Tibial artery (tissue), 4 donors: Measurements from ENCODE around the gene SRGN.
"Not testable (repeated sequence)": the region's sequence is repeated elsewhere in the genome, so short reads cannot be mapped to it uniquely, and the experiment has no call there.

Source experiments
- DNase-seq, 2 donors: peaks; one replicate each; pipeline ENCODE4 v3.0.0-alpha.2; 2019
- H3K27ac ChIP-seq, 2 donors: fragments of 200-600 bp; sonication (generic) in 1 of 2; 1 replicate in 1 of 2; 2 replicates in 1 of 2; pipeline ENCODE4 v1.5.1; 2018 to 2019; ENCODE audit warnings: mild to moderate bottlenecking in 1 of 2
- H3K27me3 ChIP-seq, 2 donors: fragments of 200-600 bp; sonication (generic) in 1 of 2; one replicate each; pipeline versions ENCODE4 v1.5.1 to v1.6.0; 2016 to 2019
- H3K36me3 ChIP-seq, 3 donors: fragments of 200-600 bp; sonication (generic) in 2 of 3; one replicate each; pipeline ENCODE4 v1.5.1; 2016 to 2019; ENCODE audit warnings: mild to moderate bottlenecking in 2 of 3
- H3K4me1 ChIP-seq, 4 donors: fragments of 200-600 bp; sonication (generic) in 2 of 4; 1 replicate in 3 of 4; 2 replicates in 1 of 4; pipeline ENCODE4 v1.5.1; 2016 to 2019
- H3K4me3 ChIP-seq, 2 donors: fragments of 200-600 bp; sonication (generic) in 1 of 2; 1 replicate in 1 of 2; 2 replicates in 1 of 2; pipeline ENCODE4 v1.5.1; 2018 to 2019; ENCODE audit warnings: mild to moderate bottlenecking in 2 of 2
- H3K9me3 ChIP-seq, 3 donors: fragments of 200-600 bp; sonication (generic) in 1 of 3; one replicate each; pipeline ENCODE4 v1.5.1; 2016 to 2019
- CTCF ChIP-seq, 2 experiments: fragments of 200-600 bp in 1 of 2; fragments of 450-650 bp in 1 of 2; IDR thresholded peaks; one replicate each; pipeline ENCODE4 v1.5.1; 2017 to 2019; ENCODE audit warnings: antibody characterized with exemption in 2 of 2, mild to moderate bottlenecking in 1 of 2, moderate library complexity in 1 of 2
- intact Hi-C: fragments of 100-400 bp; cut with DNase I; formaldehyde crosslinking; loops from one replicate; pipeline ENCODE4 v1.15.0; 2023; ENCODE audit warnings: low total_unique reads

The SRGN gene

GRCh38 chr10:69087590-69088470 lies at the start of gene SRGN:
Gene SRGN, plus strand, starts transcription at chr10:69088103. Its CDS starts 55 bp downstream, at chr10:69088158.
- Histone ChIP-seq H3K27me3 (no peaks in the 10 kb centered on the region), H3K4me1 (peaks cover 0 to 17% (median 0%) of the 10 kb centered on the region in 4 donors), H3K9me3 (no peaks in the 10 kb centered on the region), H3K27ac (peak within 1 kb of the TSS; percentile 41 to 62), H3K36me3 (no peaks in the 10 kb centered on the region), H3K4me3 (peak within 1 kb of the TSS; percentile 33 to 39)
- DNase-seq, result peak; percentile 84 to 87
- intact Hi-C loops, result no loop called here
- TF ChIP-seq CTCF (IDR thresholded peaks at IDR 0.05), result no peak

GRCh38 chr10:69040904-69041303 lies 47.0 kb upstream of the SRGN start:
- H3K4me3 ChIP-seq, intact Hi-C loops, H3K27ac ChIP-seq, DNase-seq, H3K27me3 ChIP-seq, H3K9me3 ChIP-seq, H3K36me3 ChIP-seq: not testable (repeated sequence)
- peaks cover 0 to 14% (median 0%) of the 10 kb centered on the region in 4 donors for H3K4me1 ChIP-seq

- Histone ChIP-seq H3K4me3 (no peak overlapping the region), H3K27ac (no peak overlapping the region), H3K36me3 (no peaks in the 10 kb centered on the region), H3K9me3 (no peaks in the 10 kb centered on the region), H3K4me1 (peaks cover 0 to 14% (median 0%) of the 10 kb centered on the region in 4 donors), H3K27me3 (no peaks in the 10 kb centered on the region)
- intact Hi-C loops, result no loop called here
- DNase-seq, result no peak
- TF ChIP-seq CTCF (IDR thresholded peaks at IDR 0.05), result no peak
Observed at GRCh38 chr10:69042417-69042816, 45.5 kb upstream of the SRGN start.

GRCh38 chr10:69042838-69043237 lies 45.1 kb upstream of the SRGN start:
- no peaks in the 10 kb centered on the region for H3K27me3 ChIP-seq
- H3K9me3 ChIP-seq, result no peaks in the 10 kb centered on the region
- no peak overlapping the region for H3K4me3 ChIP-seq
- H3K36me3 ChIP-seq, result no peaks in the 10 kb centered on the region
- TF ChIP-seq CTCF (IDR thresholded peaks at IDR 0.05), result no peak
- H3K4me1 ChIP-seq, result peaks cover 0 to 14% (median 0%) of the 10 kb centered on the region in 4 donors
- H3K27ac ChIP-seq, result no peak overlapping the region
- intact Hi-C loops, result no loop called here
- no peak for DNase-seq

- Histone ChIP-seq H3K4me3 (no peak overlapping the region), H3K27ac (no peak overlapping the region)
Observed at GRCh38 chr10:69043931-69044531, 43.9 kb upstream of the SRGN start.

More at GRCh38 chr10:69043931-69044531, 43.9 kb upstream of the SRGN start:
- peaks cover 0 to 5% (median 0%) of the 10 kb centered on the region in 4 donors for H3K4me1 ChIP-seq
- H3K9me3 ChIP-seq, result no peaks in the 10 kb centered on the region
- no peaks in the 10 kb centered on the region for H3K27me3 ChIP-seq
- intact Hi-C loops, result no loop called here
- no peaks in the 10 kb centered on the region for H3K36me3 ChIP-seq
- DNase-seq, result no peak
- no peak for TF ChIP-seq CTCF (IDR thresholded peaks at IDR 0.05)
